Panc1 (cell line): ENCODE measurements around the gene CENPF.

Source experiments
- POLR2AphosphoS5 ChIP-seq: IDR thresholded peaks from 2 replicates; pipeline ENCODE4 v1.6.1; 2012; ENCODE audit warnings: mild to moderate bottlenecking, low read depth, low read length, moderate library complexity
- SIN3A ChIP-seq: IDR thresholded peaks from 2 replicates; pipeline ENCODE4 v1.6.1; 2012; ENCODE audit warnings: low read depth, mild to moderate bottlenecking, low read length, moderate library complexity, borderline replicate concordance; ENCODE audit not compliant: insufficient read depth
- TCF7L2 ChIP-seq: IDR thresholded peaks from 2 replicates; pipeline ENCODE4 v1.6.1; 2011; ENCODE audit warnings: mild to moderate bottlenecking, low read depth, low read length, inconsistent platforms
- TF ChIP-seq, protein P1 (sequence below): fragments of 450-650 bp; IDR thresholded peaks from 2 replicates; pipeline ENCODE4 v1.5.1; 2017; ENCODE audit warnings: mild to moderate bottlenecking
- TF ChIP-seq, protein P2 (sequence below), 2 experiments: IDR thresholded peaks; 2 replicates each; pipeline ENCODE4 v1.6.1; 2011 to 2012; ENCODE audit warnings: low read depth in 2 of 2, control low read depth in 1 of 2, low read length in 1 of 2, mild to moderate bottlenecking in 1 of 2, moderate library complexity in 1 of 2; ENCODE audit not compliant: insufficient read depth in 1 of 2

DNA sequence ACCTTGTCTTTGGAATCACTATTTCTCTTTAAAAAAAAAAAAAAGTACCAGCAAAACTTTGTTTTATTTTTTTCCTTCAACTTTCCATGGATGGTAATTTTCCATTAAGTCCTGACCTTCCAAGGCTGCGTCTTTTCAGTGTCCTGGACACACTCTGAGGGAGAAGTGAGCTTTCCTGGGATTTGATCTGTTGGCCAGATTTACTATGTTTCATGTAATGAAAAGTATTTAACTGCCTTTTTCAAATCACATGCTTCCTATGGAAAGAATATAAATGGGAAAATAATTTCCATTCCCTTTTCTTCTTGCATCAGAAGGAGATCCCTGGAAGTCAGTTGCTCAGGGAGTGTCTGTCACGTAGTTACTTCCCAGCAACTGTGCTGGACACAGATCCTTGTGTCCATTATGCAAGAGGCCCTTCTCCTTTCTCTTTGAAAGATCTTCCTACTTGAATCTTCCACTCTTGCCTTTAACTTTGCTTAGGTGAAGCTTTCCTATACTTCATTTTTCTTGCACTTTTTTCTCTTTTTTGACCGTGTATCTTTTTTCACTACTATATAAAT, 59.3 kb downstream of the CENPF start:
- TF ChIP-seq TCF7L2 = no peak
- TF ChIP-seq, protein P1, sequence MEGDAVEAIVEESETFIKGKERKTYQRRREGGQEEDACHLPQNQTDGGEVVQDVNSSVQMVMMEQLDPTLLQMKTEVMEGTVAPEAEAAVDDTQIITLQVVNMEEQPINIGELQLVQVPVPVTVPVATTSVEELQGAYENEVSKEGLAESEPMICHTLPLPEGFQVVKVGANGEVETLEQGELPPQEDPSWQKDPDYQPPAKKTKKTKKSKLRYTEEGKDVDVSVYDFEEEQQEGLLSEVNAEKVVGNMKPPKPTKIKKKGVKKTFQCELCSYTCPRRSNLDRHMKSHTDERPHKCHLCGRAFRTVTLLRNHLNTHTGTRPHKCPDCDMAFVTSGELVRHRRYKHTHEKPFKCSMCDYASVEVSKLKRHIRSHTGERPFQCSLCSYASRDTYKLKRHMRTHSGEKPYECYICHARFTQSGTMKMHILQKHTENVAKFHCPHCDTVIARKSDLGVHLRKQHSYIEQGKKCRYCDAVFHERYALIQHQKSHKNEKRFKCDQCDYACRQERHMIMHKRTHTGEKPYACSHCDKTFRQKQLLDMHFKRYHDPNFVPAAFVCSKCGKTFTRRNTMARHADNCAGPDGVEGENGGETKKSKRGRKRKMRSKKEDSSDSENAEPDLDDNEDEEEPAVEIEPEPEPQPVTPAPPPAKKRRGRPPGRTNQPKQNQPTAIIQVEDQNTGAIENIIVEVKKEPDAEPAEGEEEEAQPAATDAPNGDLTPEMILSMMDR = no peak
- no peak for TF ChIP-seq POLR2AphosphoS5
- TF ChIP-seq, protein P2, sequence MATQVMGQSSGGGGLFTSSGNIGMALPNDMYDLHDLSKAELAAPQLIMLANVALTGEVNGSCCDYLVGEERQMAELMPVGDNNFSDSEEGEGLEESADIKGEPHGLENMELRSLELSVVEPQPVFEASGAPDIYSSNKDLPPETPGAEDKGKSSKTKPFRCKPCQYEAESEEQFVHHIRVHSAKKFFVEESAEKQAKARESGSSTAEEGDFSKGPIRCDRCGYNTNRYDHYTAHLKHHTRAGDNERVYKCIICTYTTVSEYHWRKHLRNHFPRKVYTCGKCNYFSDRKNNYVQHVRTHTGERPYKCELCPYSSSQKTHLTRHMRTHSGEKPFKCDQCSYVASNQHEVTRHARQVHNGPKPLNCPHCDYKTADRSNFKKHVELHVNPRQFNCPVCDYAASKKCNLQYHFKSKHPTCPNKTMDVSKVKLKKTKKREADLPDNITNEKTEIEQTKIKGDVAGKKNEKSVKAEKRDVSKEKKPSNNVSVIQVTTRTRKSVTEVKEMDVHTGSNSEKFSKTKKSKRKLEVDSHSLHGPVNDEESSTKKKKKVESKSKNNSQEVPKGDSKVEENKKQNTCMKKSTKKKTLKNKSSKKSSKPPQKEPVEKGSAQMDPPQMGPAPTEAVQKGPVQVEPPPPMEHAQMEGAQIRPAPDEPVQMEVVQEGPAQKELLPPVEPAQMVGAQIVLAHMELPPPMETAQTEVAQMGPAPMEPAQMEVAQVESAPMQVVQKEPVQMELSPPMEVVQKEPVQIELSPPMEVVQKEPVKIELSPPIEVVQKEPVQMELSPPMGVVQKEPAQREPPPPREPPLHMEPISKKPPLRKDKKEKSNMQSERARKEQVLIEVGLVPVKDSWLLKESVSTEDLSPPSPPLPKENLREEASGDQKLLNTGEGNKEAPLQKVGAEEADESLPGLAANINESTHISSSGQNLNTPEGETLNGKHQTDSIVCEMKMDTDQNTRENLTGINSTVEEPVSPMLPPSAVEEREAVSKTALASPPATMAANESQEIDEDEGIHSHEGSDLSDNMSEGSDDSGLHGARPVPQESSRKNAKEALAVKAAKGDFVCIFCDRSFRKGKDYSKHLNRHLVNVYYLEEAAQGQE (IDR thresholded peaks at IDR 0.05; ENCODE audit: insufficient read depth in 1 of 2, low read depth in 2 of 2, low read length in 1 of 2) = no peak
- TF ChIP-seq SIN3A = no peak
